Pulmonary artery endothelial cell (primary cell): ENCODE data around the gene REEP6. TPM values are rescaled to one million over a fixed set of nuclear protein-coding genes. Genes with fewer than 3 reads are reported as not detected.
"Not testable (repeated sequence)": the region's sequence is repeated elsewhere in the genome, so short reads cannot be mapped to it uniquely, and the experiment has no call there.

ENCODE experiments used
- DNase-seq: peaks from one replicate; pipeline ENCODE4 v3.0.0-alpha.2; 2011; ENCODE audit warnings: low read depth, low spot score
- total RNA-seq: library from RNA; depleted of rRNA; stranded (reverse); fragments of >200 nt; gene quantifications from 2 replicates; pipeline ENCODE4 v1.2.3, GENCODE V29; 2014

Gene REEP6
- total RNA-seq, 1 donor from 2014 or later: 0.53 TPM

DNA sequence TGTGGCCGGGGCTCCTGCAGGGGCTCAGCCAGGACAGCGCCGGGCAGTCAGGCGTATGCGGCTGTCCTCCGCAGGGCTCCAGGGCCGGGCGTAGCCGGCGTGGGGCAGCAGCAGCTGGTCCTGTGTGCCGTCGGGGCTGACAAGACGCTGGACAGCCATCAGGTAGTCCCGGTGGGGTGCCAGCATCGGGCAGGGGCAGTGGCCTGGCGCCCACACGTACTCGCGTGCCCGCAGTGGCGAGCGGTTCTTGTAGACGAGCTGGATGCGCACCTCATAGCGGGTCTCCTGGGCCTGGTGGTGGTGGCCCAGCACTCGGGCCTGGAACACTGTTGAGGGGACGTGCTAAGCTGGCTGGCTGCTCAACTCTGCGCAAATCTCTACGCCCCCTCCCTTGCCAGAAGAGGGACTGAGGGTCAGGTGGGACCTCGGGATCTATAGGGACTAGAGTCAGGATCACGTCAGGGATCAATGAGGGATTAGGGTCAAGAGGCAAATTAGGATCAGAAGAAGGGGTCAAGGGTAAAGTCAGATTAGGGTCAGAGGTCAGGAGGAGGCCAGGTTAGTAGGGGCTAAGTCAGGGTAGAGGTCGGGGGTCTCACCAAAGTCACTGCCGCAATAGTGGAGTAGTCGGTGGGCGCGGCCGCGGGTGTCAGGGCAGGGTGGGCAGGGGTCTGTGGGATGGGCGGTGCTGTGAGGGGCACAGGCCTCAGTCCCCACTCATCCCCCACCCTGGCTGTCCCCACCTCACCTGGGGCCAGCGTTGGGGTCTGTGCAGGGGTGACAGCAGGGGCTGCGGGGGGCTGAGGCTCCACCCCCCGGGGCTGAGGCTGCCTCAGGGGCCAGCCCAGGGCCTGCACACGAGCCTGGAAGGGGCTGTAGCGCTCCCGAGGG lies 15.3 kb downstream of the REEP6 start:
- no peak for DNase-seq

DNA sequence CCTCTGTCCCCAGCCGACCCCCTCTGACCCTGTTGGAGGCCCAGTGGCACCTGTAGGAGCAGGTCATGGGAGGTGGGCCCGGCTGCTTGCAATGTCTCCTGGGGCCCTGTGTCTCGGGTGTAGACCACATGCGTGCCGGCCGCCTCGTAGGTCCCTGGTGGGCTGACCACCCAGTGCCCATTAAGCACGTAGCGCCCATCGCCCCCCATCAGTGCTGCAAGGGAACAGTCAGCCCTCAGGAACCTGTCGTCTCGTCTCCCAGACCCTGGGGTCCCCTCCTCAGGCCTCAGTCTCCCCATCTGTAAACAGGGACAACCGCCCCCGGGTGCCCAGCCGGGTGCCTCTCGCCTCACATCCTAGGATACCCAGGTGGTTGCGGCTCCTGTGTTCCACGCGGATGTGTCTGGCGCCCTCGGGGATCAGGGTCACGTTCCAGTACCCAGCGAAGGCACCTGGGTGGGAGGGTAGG lies 16.2 kb downstream of the REEP6 start:
- DNase-seq: no peak

DNA sequence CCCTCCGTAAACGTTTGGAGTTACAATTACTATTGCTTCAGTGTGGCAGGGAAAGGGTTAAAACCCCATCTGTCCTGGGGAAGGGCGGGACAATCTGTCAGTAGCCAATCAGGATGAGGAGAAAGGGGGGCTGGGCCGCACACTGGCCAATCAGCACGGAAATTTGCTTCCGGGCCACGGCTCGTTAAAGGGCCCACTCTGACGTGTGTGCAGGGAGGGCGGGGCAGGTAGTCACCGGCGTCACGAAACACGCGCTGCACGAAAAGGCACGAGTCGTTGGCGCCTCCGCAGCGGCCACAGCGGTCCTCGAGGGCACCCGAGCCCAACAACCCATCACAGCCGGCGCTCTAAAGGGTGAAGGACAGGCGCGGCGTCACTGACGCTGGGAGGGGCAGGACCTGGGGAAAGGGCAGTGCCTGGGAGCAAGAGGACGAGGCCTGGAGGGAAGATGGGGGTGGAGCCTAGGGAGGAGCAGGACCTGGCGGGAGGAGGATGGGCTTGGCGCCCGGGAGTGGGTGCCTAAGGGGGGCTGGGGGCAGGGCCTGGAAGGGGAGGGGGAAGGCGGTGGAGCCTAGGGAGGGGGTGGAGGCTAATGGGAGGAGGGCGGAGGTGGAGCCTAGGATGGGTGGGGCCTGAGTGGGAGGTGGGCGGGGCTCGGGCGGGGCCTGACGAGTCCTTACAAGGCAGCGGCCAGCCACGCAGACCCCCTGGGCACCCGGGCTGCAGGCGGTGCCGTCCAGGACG lies 17.0 kb downstream of the REEP6 start:
- DNase-seq: peak; percentile 69

DNA sequence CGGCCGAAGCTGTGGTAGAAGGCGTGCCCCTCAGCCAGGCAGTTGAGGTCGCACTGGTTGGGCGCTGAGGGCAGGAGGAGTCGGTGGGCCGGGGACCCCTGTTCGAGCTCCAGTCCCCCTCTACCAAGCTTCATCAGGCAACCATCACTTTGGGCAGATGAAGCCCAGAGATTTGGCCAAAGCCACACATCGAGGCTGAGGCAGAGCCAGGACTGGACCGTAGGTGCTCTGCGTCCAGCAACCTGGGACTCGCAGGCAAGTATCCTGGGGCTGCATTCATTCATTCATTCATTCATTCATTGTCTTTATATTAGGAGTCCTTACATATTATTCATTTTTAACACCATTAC lies 17.5 kb downstream of the REEP6 start:
- no peak for DNase-seq

DNA sequence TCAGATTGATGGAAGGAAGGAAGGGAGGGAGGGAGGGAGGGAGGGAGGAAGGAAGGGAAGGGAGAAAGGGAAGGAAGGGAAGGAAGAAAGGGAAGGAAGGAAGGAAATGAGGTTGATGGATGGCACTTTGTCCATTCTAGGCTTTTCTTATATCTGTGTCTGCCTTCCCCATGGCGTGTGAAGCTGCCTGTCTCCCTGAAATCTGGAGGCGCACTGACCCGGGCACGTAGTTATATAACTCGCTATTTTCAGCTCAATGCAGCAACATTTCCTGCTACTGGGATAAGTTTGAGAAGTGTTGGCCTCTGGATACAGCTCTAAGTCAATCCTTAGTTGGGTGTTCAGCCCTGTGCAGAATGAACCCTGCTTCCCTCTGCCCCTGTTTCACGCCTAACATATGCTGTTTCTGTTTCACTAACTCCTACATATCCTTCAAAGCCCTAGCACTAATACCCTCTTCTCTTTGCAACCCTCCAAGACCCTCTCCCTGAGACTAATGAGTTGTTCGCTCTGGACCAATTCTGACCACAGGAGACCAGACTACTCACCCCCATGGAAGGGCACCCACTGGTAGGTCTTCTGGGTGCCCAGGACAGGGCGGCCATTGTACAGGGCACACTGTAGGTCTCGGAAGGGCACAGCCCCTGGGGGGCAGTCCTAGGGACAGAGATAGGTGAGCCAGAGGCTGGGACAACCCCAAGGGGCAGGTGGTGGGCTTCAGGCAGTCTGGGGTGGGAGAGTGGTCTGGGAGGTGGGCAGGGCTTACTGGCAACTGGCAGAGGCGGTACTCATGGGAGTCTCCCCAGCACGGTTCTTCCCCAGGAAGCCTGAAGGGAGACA lies 18.8 kb downstream of the REEP6 start:
- no peak for DNase-seq

DNA sequence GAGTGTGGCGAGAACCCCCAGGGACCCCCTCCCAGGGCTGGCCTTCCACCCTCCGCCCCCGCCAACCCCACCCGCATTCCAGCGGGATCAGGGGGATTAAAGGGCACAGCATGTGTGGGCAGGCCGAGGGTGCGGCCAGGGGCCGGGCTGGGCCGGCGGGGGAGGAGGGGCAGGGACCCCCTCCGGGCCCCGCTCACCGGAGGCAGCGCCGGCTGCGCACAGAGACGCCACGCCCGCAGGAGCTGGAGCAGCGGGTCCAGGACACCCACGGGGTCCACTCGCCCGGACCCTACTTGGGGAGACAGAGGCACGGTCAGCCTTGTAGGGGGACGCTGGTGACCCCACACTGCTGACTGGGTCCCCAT lies 19.4 kb downstream of the REEP6 start:
- no peak for DNase-seq

DNA sequence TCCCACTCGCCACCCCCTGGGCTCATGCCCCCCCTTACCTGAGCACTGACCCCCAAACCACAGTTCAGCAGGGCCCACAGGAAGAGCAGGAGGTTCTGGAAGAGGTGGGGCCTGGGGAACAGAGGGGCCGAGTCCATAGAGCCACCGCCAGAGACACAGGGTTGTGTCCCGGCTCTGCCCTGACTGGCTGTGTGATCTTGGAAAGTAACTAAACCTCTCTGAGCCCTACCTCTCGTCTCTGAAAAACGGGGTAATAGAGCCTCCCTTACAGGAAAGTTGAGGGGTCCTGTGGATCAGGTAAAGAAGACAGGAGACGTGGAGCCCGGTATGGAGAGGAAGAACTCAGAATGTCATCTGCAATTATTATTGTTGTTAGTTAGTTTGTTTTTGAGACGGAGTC lies 19.8 kb downstream of the REEP6 start:
- DNase-seq: no peak

DNA sequence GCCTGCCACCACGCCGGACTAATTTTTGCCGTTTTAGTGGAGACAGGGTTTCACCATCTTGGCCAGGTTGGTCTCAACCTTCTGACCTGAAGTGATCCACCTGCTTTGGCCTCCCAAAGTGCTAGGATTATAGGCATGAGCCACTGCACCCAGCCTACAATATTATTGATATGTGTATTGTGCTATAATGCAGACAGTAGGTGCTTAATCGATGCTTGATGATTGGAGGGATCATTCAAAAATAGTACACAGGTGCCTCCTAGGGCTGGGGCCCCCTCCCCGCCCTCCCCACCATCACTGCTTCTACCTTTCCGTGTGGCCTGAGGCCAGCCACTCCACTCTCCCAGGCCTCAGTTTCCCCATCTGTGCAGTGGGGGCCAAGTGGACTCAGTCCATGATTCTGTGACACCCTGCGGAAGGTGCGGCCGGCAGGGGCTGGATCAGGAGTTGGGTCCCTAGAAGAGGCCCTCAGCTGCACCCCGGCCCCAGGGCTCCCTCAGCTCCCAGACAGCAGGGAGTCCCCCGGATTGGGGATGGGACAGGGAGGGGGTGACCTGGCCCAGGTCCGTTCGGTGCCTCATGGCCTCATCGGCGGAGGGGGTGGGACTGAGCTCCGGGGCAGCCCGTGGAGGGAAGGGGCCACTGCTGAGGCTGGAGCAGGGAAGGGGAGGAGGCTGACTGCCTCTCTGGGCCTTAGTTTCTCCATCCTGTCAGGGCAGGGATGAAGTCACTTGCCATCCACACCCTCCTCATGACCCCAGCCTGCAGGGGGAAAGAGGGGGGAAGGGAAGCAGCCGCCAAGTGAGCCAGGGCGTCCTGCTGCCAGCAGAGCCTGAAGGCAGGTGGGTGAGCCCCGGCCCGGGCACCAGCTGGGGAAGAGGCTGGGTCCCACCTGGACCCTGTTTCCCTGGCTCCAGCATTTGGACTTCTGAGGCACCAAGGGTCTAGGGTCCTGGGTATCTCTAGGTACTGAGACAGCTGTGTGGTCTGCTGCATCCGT lies 20.6 kb downstream of the REEP6 start:
- no peak for DNase-seq

DNA sequence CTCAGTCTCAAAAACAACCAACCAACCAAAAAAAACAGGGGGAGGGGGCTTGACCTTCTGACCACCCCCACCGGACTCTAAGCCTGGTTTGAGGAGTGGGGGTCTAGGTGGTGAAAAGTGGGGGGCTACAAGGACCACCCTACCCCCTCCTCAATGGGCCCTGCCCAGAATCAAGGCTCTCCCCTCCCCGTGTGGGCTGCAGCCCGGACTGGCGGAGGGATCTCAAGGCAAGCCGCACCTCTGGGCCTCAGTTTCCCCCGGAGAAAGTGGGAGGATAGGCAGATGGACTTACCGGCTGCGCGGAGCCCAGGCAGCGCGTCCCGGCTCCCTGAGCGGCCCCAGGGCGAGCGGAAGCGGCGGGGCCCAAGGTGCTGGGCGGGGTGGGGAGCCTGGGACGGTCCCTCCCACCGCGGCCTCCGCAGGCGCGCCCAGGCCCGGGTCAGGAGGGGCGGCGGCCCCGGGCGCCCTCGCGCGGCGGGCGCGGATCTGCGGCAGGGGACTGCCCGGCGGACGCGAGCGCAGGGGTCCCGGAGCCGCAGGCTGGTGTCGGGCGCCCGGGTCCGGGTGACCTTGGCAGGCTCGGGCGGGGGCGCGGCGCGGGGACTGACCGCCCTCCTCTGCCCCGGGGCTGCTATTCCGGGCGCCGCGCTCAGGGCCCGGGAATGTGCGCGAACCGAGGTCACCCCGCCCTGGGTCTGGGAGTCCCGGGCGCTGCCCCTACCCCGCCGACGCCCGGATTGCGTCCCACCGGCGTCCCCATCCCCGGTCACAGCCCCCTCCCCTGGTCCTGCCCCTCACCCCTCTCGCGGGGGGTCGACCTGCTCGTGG lies 21.9 kb downstream of the REEP6 start, which contains the start of gene ADAMTSL5:
Gene ADAMTSL5 (minus strand): TSS at position 349 of the 828 bp plus-strand sequence. CDS start 2,076 bp downstream, outside the sequence.
- no peak for DNase-seq

DNA sequence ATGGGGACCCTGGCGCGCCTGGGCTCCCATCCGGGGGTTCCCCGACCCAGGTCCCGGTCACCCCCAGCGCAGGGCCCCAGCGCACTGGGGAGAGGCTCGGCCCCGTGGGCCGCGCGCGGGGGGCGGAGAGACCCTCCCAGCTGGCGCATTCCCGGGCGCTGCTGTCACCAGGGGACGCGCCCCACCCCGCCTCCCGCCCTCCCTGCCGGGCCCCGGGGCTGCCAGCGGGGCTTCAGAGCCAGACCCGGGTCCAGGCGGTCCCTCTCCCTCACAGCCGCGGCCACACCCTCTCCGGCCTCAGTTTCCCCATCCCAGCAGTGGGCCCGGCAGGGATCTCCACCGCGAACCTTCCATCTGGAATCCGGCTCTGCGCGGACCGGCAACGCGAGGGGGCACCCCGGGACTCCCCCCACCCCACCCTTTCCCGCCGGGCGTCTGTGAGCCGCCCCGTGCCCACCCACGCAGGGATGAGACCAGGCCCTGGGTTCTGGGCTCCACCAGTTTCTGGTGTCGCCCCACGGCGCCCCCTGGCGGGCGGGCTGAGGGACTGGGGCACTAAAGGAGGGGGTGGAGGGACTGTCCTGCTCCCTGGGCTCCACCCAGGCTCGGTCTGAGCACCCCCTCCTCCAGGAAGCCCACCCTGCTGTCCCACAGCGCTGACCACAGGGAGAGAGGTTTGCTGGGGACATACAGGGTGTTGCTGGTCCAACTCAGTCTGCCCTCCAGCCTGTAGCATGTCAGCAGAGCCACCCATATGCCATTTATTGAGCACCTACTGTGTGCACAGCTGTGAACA lies 22.7 kb downstream of the REEP6 start:
- DNase-seq: no peak

DNA sequence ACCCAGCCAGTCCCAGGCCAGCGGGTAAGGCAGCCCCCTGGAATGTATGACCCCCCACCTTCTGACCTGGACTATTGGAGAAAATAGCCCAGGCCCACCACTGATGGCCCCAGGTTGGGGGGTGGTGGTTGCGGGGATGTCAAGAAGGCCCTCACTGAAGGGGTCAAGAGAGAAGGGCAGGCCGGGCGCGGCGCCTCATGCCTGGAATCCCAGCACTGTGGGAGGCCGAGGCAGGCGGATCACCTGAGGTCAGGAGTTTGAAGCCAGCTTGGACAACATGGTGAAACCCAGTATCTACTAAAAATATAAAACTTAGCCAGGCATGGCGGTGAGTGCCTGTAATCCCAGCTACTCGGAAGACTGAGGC lies 23.3 kb downstream of the REEP6 start:
- no peak for DNase-seq

DNA sequence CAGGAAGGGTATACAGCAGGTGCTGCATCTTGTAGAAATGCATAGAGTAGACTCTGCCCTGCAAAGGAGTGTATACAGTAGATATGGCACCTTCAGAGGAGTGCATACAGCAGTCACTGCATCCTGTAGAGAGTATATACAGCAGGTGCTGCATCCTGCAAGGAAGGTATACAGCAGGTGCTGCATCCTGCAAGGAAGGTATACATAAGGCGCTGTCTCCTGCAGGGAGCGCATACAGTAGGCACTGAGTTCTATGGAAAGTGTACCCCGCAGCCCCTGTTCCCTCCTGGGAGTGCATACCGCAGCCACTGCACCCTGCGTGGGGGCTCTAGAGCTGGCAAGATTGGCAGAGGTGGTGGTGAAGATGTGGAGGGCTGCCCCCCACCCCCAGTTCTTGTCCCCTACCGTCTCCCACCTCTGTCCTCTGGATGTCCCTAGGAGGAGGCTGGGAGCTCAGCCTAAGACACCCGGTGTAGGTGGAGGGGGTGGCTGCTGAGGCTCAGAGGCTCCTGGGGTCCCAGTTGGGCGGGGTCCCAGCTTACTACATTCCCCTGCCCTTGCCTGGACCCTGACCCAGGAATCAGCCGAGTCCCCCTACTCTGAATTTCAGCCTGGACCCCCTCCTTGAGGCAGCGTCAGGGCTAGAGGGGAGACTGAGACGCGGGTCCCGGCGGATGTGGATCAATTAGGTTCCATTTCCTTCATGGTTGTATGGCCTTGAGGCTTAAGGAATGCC lies 24.2 kb downstream of the REEP6 start:
- DNase-seq: no peak

DNA sequence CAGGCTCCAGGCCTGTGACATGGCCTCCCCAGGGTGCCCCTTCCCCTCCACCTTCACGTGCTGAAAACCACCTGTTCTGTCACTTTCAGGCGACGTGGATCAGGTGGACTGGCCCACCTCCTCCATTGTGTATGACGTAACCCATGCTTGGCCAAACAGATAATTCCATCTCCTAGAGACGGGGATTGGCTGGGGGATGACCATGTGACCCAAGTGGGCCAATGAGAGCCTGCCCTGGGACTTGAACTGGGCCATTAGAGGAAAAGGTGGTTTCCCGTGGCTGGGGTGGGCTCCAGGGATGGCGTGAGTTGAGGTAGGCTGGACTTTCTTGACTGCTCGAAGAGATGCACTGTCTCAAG lies 25.4 kb downstream of the REEP6 start:
- DNase-seq: no peak

DNA sequence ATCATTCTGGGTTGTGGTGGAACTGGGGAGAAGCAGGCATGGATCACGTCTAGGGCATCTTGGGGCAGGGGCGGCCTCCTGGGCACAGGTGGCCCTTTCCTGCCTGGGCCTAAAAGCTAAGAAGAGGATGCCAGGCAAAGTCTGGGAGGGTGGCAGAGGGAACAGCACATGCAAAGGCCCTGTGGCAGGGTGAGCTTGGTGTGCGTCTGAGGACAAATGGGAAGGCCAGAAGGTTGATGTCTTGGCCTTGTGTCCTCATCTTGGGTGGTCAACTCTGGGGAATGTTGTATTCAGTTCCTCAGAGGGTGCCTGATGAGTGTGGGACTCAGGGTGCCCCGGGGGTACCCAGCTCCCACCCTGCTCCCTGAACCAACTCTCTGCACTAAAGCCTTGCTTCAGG lies 27.5 kb downstream of the REEP6 start:
- no peak for DNase-seq

DNA sequence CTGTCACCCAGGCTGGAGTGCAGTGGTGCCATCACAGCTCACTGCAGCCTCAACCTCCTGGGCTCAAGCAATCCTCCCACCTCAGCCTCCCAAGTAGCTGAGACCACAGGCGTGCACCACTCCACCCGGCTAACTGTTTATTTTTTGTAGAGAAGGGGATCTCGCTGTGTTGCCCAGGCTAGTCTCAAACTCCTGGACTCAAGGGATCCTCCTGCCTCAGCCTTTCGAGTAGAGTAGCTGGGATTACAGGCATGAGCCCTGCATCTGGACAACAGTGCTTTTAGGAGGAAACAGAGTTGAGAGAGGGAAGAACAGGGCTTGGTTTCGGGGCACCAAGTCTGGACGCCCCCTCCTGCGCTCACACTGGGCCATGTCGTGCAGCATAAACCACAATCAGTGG lies 28.8 kb downstream of the REEP6 start:
- DNase-seq: not testable (repeated sequence)

DNA sequence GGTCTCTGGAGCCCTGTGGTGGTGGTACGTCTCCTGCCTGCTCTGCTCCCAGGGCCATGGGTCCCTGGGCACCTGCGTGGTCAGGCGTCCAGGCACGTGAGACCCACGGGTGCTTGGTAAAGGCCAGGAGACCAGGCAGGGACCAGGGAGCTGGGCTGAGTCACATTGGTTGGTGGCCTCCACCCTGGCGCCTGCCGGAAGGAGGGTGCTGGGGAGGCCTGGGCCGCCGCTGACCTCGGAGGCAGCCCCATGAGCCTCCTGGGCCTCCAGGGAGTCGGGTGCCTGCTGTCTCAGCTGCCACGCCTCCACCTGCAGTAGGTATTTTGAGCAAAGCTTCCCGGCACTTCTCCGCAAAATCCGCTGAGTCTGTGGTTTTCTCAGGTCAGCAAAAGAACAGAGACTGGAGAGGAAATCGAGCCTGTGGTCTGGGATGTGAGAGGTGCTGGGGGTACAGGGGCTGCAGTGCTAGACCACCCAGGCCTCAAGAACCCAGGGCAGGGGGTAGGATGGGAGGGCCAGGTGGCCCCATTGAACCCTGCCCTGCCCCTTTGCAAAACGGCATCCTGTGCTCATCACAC lies 29.3 kb downstream of the REEP6 start:
- DNase-seq: no peak

DNA sequence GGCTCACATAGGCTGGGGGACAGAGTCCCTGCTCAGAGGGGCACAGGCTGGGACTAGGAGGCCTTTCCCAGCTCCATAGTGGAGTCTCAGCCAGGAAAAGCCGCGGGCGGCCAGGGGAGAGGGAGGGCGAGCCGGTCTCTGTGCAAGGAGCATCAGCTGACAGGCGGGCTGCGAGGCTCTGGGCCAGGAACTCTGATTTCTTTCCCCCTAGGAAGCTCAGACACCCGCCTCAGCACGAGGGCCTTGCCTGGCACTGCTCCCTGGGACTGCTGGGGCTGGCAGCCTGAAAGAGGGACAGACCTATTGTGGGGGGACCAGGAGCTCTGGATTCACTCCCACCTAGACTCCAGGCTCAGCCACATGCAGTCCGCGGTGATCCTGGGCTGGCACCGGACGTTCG lies 30.7 kb downstream of the REEP6 start:
- DNase-seq: no peak

DNA sequence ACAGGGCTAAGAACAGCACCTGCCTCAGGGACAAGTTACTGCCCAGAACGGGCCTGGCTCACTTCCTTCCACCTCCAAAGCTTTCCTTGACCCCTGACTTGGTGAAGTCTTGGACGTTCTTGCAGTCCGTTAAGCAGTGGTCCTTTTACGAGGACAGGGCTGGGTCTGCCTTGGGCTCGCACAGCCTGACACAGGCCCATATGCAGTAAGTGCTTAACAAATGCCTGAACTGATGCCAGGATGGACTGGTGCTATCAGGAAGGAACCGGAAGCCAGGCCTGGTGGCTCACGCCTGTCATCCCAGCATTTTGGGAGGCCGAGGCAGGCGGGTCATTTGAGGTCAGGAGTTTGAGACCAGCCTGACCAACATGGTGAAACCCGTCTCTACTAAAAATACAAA lies 31.1 kb downstream of the REEP6 start:
- no peak for DNase-seq
